SK-N-SH (cell line): ENCODE measurements around the gene TET2.

Source experiments
- CTCF ChIP-seq: fragments of 200-600 bp; sonication (generic); IDR thresholded peaks from 2 replicates; pipeline ENCODE4 v1.6.1; 2017; ENCODE audit warnings: antibody characterized with exemption, mild to moderate bottlenecking, moderate library complexity
- EZH2phosphoT487 ChIP-seq: fragments of 200-600 bp; sonication (generic); IDR thresholded peaks from 2 replicates; pipeline ENCODE4 v1.6.1; 2017; ENCODE audit warnings: low read depth, mixed run types, mild to moderate bottlenecking, antibody characterized with exemption, moderate library complexity, borderline replicate concordance
- JUND ChIP-seq: IDR thresholded peaks from 2 replicates; pipeline ENCODE4 v1.4.0; 2012
- POLR2AphosphoS5 ChIP-seq: IDR thresholded peaks from 2 replicates; pipeline ENCODE4 v1.6.1; 2012; ENCODE audit warnings: low read depth, low read length
- SIN3A ChIP-seq: IDR thresholded peaks from 2 replicates; pipeline ENCODE4 v1.6.1; 2012; ENCODE audit warnings: low read depth, mild to moderate bottlenecking, low read length, moderate library complexity, borderline replicate concordance
- TF ChIP-seq, protein P1 (sequence below): IDR thresholded peaks from 2 replicates; pipeline ENCODE4 v1.6.1; 2012; ENCODE audit warnings: mild to moderate bottlenecking, low read depth, low read length, moderate library complexity

DNA sequence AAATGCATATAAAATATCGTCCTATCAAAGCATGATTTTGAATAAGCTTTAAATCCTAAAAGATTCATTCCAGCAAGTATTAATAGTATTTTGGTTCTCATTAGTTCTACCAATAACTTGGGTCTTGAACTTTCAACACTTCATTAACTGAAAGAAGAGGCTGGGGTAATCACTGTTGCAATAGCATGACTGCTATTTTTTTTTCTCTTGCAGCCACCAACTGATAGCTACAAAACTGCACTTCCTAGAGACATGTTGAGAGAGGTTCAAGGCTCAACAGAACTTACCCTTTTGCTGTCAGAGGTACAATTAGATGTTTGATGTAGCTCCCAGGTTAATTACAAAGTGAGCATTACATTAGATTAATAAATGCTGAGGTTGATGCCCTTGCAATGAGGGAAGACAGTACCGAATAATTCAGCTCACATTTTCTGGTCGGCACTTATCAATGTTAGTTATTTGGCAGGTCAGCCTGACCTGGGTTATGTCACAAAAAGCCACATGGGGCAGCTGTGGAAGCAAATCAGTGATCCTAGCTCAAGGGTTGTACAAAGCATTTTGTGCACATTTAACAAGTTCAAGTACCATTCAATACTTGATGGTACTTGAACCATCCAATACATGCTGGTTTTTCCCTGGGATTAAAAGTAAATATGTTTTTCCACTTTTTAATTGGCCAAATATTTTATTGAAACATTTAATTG is 29.9 kb upstream of the TET2 start:
- TF ChIP-seq EZH2phosphoT487 (no peak), CTCF (no peak), POLR2AphosphoS5 (no peak), JUND (no peak), SIN3A (no peak)
- TF ChIP-seq, protein P1, sequence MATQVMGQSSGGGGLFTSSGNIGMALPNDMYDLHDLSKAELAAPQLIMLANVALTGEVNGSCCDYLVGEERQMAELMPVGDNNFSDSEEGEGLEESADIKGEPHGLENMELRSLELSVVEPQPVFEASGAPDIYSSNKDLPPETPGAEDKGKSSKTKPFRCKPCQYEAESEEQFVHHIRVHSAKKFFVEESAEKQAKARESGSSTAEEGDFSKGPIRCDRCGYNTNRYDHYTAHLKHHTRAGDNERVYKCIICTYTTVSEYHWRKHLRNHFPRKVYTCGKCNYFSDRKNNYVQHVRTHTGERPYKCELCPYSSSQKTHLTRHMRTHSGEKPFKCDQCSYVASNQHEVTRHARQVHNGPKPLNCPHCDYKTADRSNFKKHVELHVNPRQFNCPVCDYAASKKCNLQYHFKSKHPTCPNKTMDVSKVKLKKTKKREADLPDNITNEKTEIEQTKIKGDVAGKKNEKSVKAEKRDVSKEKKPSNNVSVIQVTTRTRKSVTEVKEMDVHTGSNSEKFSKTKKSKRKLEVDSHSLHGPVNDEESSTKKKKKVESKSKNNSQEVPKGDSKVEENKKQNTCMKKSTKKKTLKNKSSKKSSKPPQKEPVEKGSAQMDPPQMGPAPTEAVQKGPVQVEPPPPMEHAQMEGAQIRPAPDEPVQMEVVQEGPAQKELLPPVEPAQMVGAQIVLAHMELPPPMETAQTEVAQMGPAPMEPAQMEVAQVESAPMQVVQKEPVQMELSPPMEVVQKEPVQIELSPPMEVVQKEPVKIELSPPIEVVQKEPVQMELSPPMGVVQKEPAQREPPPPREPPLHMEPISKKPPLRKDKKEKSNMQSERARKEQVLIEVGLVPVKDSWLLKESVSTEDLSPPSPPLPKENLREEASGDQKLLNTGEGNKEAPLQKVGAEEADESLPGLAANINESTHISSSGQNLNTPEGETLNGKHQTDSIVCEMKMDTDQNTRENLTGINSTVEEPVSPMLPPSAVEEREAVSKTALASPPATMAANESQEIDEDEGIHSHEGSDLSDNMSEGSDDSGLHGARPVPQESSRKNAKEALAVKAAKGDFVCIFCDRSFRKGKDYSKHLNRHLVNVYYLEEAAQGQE = no peak
